ENCODE data around the gene DPF3.

GRCh38 chr14:72779679-72780078, 114.2 kb downstream of the DPF3 start:
- TF ChIP-seq GATA3 (IDR thresholded peaks at IDR 0.05; ENCODE audit: low read depth, low read length) (no peak), GATA2 (IDR thresholded peaks at IDR 0.05; ENCODE audit: low read depth, low read length) (no peak)
